ENCODE results near the gene CLDN9. TPM values are rescaled to one million over a fixed set of nuclear protein-coding genes. Genes with fewer than 3 reads are reported as not detected.

CLDN9 gene
- total and polyA plus RNA-seq, 9 of the 15 experiments (the other 6 are each of a cell fraction or from before 2014, with no cell fraction given), result 0.12 to 0.44 (median 0.22) TPM; not detected in 4

- Histone ChIP-seq H3K4me2 (ENCODE audit: insufficient read depth, low read length) (no peak overlapping the region), H3K4me1 (replicated peaks in 1 of 2; ENCODE audit: control insufficient read depth in 2 of 2, insufficient read depth in 2 of 2, low read length in 2 of 2) (peaks cover 29 to 82% of the 10 kb centered on the region in 2 experiments), H3K27ac (ENCODE audit: extremely low read depth, low read depth, low read length) (no peak overlapping the region), H4K20me1 (replicated peaks; ENCODE audit: control insufficient read depth, insufficient read depth, low read length) (no peaks in the 10 kb centered on the region), H3K9me1 (ENCODE audit: control insufficient read depth, insufficient read depth, low read length) (peaks cover 3% of the 10 kb centered on the region), H3K36me3 (ENCODE audit: control insufficient read depth, insufficient read depth, low read length) (no peaks in the 10 kb centered on the region), H2AFZ (ENCODE audit: low read depth, low read length) (no peak overlapping the region), H3K9me3 (replicated peaks; ENCODE audit: control insufficient read depth, insufficient read depth, low read depth, low read length) (no peaks in the 10 kb centered on the region), H3K79me2 (ENCODE audit: control insufficient read depth, insufficient read depth, low read length) (no peaks in the 10 kb centered on the region), H3K27me3 (ENCODE audit: control insufficient read depth in 2 of 2, insufficient read depth in 2 of 2, low read length in 2 of 2) (no peaks in the 10 kb centered on the region), H3K4me3 (no peak overlapping the region), H3K9ac (ENCODE audit: insufficient read depth in 1 of 2, low read depth in 2 of 2, low read length in 2 of 2) (peak overlapping the region in 1 of 2 experiments; percentile 73; a peak in 2 of 4 replicates)
- BruUV-seq (replicated peaks), result no TSS peak
- DNase-seq (ENCODE audit: extremely low read depth in 1 of 4, low spot score in 3 of 4), result no peak
- ChIA-PET CTCF (ENCODE audit: low intra/inter-chr PET ratio) (no interaction called here), POLR2A (interaction anchor here (0.6 to 0.9 kb wide), 3 partner anchors 9 to 129 kb away, joined by 3 read pairs; no protein-coding TSS in a partner anchor)
- 71% methylated on average over 11 of the region's 12 CpGs for WGBS (ENCODE audit: insufficient coverage, low coverage, missing lambda C conversion rate)
- in situ Hi-C loops (cut with MboI) (no loop called here), intact Hi-C loops (cut with micrococcal nuclease) (no loop called here)
- no peak for ATAC-seq
- TF ChIP-seq HSF4 (CRISPR knock-in tag; IDR thresholded peaks at IDR 0.05; ENCODE audit: borderline replicate concordance) (no peak), ZNF436 (CRISPR knock-in tag; IDR thresholded peaks at IDR 0.05) (no peak), ZNF263 (CRISPR knock-in tag; IDR thresholded peaks at IDR 0.05; ENCODE audit: borderline replicate concordance) (no peak), EP300 (IDR thresholded peaks at IDR 0.05; ENCODE audit: low read length) (no peak), ZNF12 (CRISPR knock-in tag; IDR thresholded peaks at IDR 0.05) (no peak), PTRF (tag; IDR thresholded peaks at IDR 0.05) (no peak), MTA1 (IDR thresholded peaks at IDR 0.05; ENCODE audit: borderline replicate concordance) (no peak), EWSR1 (IDR thresholded peaks at IDR 0.05; ENCODE audit: borderline replicate concordance, low read depth, partially characterized antibody) (no peak), TOE1 (IDR thresholded peaks at IDR 0.05; ENCODE audit: borderline replicate concordance) (no peak), TOE1 (CRISPR knock-in tag; IDR thresholded peaks at IDR 0.05; ENCODE audit: borderline replicate concordance, low read depth) (no peak)
- no peak for FAIRE-seq
These were observed 1.4 kb downstream of the CLDN9 start for GRCh38 chr16:3013998-3014690.
